Suprapubic skin (tissue), 4 donors: Measurements from ENCODE around the gene KRTAP4-6.

Source experiments
- CTCF ChIP-seq, 2 donors: fragments of 200-600 bp in 1 of 2; fragments of 450-650 bp in 1 of 2; sonication (generic) in 1 of 2; IDR thresholded peaks; one replicate each; pipeline ENCODE4 v1.5.1; 2016 to 2019; ENCODE audit warnings: antibody characterized with exemption in 2 of 2, mild to moderate bottlenecking in 1 of 2, moderate library complexity in 1 of 2
- EP300 ChIP-seq: sonication (generic); formaldehyde crosslinking; IDR thresholded peaks from one replicate; pipeline ENCODE4 v1.6.1; 2017; ENCODE audit warnings: antibody characterized with exemption
- POLR2A ChIP-seq, 2 donors: fragments of 450-650 bp; IDR thresholded peaks; one replicate each; pipeline ENCODE4 v1.6.1; 2017; ENCODE audit warnings: antibody characterized with exemption in 2 of 2, mild to moderate bottlenecking in 2 of 2, moderate library complexity in 2 of 2
- POLR2AphosphoS5 ChIP-seq, 3 donors: sonication (generic); formaldehyde crosslinking; IDR thresholded peaks; one replicate each; pipeline ENCODE4 v1.6.1; 2017; ENCODE audit warnings: antibody characterized with exemption in 3 of 3

- no peak for TF ChIP-seq CTCF (IDR thresholded peaks at IDR 0.05)
- no peak for TF ChIP-seq POLR2AphosphoS5 (IDR thresholded peaks at IDR 0.05)
- no peak for TF ChIP-seq POLR2A (IDR thresholded peaks at IDR 0.05)
- TF ChIP-seq EP300: no peak
Measured at GRCh38 chr17:41184480-41184961, 44.2 kb upstream of the KRTAP4-6 start, which contains the start of gene KRTAP4-1.
